DND-41 (cell line): Measurements from ENCODE around the gene ZIC5.

Experiments
- ATAC-seq: fragments of 200-7000 bp; cut with Tn5 transposase; 3 replicates; pipeline ENCODE4 v1.9.1; 2021; ENCODE audit warnings: low read depth; ENCODE audit not compliant: insufficient read depth
- DNase-seq: peaks from one replicate; pipeline ENCODE4 v3.0.0-alpha.2; 2020
- H2AFZ ChIP-seq: 2 replicates; pipeline ENCODE4 v1.6.0; 2012; ENCODE audit warnings: low read depth, low read length
- H3K27ac ChIP-seq: 2 replicates; pipeline ENCODE4 v1.5.1; 2012; ENCODE audit warnings: low read length, inconsistent platforms
- H3K27me3 ChIP-seq: fragments of 200-600 bp; sonication (generic); 2 replicates; pipeline ENCODE4 v1.6.0; 2012; ENCODE audit warnings: low read length, mild to moderate bottlenecking, inconsistent platforms; ENCODE audit not compliant: insufficient read depth, poor library complexity
- H3K36me3 ChIP-seq: 2 replicates; pipeline ENCODE4 v1.5.1; 2012; ENCODE audit warnings: low read length, inconsistent platforms; ENCODE audit not compliant: insufficient read depth
- H3K4me1 ChIP-seq: 2 replicates; pipeline ENCODE4 v1.5.1; 2012; ENCODE audit warnings: mild to moderate bottlenecking, low read length; ENCODE audit not compliant: insufficient read depth
- H3K4me2 ChIP-seq: 2 replicates; pipeline ENCODE4 v1.6.0; 2012; ENCODE audit warnings: mild to moderate bottlenecking, moderate library complexity, low read length, inconsistent platforms; ENCODE audit not compliant: insufficient read depth
- H3K4me3 ChIP-seq, 2 experiments: fragments of 200-600 bp in 1 of 2; shearing (Covaris generic) in 1 of 2; 2 replicates each; pipeline ENCODE4 v1.5.1; 2012 to 2016; ENCODE audit warnings: inconsistent platforms in 2 of 2, low read length in 2 of 2, mild to moderate bottlenecking in 2 of 2, low read depth in 1 of 2, moderate library complexity in 1 of 2
- H3K79me2 ChIP-seq: 2 replicates; pipeline ENCODE4 v1.6.0; 2012; ENCODE audit warnings: low read length, inconsistent platforms; ENCODE audit not compliant: insufficient read depth
- H3K9ac ChIP-seq: 2 replicates; pipeline ENCODE4 v1.6.0; 2012; ENCODE audit warnings: low read depth, mild to moderate bottlenecking, inconsistent platforms, low read length, moderate library complexity
- H3K9me3 ChIP-seq: 2 replicates; pipeline ENCODE4 v1.5.1; 2012; ENCODE audit warnings: low read length, moderate library complexity, mild to moderate bottlenecking, inconsistent platforms; ENCODE audit not compliant: insufficient read depth, severe bottlenecking
- H4K20me1 ChIP-seq: 2 replicates; pipeline ENCODE4 v1.6.0; 2012; ENCODE audit warnings: low read length; ENCODE audit not compliant: insufficient read depth
- EZH2 ChIP-seq: IDR thresholded peaks from 3 replicates; pipeline ENCODE4 v1.6.1; 2012; ENCODE audit warnings: borderline replicate concordance, low read depth, mild to moderate bottlenecking, moderate library complexity, low read length, inconsistent platforms; ENCODE audit not compliant: severe bottlenecking
- TF ChIP-seq, protein P1 (sequence below): IDR thresholded peaks from 2 replicates; pipeline ENCODE4 v1.5.1; 2012; ENCODE audit warnings: borderline replicate concordance, low read length, moderate library complexity, mild to moderate bottlenecking; ENCODE audit not compliant: poor library complexity, severe bottlenecking; ENCODE audit errors: extremely low read depth

The ZIC5 gene

DNA sequence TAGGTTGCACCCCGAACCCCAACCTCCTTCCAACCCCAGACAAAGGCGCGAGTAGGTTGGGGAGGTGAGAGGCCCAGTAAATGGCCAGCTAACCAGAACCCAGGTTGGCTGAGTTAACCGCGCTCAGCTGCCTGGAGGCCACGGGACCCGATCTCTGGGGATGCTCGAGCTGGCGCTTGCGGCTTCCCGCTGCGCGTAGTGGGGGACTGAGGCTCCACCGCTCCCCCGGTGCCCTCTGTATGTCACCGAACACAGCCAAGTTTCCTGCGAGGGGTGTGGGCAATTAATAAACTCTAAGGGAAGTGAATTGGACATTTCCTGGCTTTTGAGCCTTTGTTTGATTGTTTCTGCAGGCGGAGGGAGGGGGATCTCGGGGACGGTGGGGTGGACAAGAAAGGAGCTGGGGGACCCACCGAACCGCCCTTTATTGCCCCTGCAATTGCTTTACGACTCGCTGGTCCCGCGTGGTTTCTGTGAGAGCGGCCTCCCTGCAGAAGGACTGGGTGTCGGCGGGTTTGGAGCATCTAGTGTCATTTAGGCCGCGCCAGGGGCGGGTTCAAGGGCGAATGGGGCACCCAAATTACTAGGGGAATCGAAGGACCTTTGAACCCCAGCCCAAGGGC, 3.5 kb upstream of the ZIC5 start:
- Histone ChIP-seq H3K4me3 (no peak overlapping the region), H3K4me2 (no peak overlapping the region), H3K4me1 (peaks cover 32% of the 10 kb centered on the region), H3K27ac (no peak overlapping the region), H3K9ac (no peak overlapping the region), H4K20me1 (no peaks in the 10 kb centered on the region; the same call in 1 of the 2 replicates), H3K36me3 (no peaks in the 10 kb centered on the region), H2AFZ (no peak overlapping the region), H3K9me3 (no peaks in the 10 kb centered on the region), H3K27me3 (peaks cover 14% of the 10 kb centered on the region), H3K79me2 (no peaks in the 10 kb centered on the region)
- ATAC-seq (no peak), DNase-seq (no peak)
- TF ChIP-seq EZH2: no peak
- TF ChIP-seq, protein P1, sequence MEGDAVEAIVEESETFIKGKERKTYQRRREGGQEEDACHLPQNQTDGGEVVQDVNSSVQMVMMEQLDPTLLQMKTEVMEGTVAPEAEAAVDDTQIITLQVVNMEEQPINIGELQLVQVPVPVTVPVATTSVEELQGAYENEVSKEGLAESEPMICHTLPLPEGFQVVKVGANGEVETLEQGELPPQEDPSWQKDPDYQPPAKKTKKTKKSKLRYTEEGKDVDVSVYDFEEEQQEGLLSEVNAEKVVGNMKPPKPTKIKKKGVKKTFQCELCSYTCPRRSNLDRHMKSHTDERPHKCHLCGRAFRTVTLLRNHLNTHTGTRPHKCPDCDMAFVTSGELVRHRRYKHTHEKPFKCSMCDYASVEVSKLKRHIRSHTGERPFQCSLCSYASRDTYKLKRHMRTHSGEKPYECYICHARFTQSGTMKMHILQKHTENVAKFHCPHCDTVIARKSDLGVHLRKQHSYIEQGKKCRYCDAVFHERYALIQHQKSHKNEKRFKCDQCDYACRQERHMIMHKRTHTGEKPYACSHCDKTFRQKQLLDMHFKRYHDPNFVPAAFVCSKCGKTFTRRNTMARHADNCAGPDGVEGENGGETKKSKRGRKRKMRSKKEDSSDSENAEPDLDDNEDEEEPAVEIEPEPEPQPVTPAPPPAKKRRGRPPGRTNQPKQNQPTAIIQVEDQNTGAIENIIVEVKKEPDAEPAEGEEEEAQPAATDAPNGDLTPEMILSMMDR: no peak

DNA sequence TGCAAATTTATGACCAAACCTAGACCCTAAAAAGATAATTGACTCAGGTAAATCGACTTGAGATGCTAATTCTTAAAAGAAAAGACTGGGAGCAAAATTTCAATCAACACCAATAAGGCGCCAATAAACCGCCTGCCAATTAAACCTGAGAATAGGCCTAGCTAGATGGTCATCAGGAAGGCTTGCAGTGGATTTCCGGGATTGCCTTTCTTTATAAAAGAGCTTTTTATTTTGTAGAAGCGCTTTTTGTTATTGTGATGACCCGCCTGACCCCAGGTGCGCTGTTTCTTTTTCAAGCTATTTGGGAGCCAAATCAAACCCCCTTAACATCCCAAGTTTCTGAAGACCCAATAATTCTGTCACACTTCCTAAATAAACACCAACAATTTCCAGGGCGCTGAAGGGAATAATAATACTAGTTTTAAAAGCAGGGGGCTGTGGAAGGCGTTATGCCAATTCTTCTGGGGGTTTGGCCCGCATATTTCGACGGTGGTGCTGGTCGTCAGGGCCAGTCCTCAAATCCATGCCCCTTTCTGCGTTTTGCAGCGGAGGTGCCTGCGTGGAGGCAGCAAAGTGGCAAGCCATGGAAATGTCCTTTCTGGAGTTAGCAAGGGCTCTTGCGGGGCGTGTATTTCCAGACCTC, 2.9 kb upstream of the ZIC5 start:
- TF ChIP-seq EZH2: no peak
- TF ChIP-seq, protein P1: no peak
- Histone ChIP-seq H3K27me3 (peaks cover 14% of the 10 kb centered on the region), H3K9ac (no peak overlapping the region), H4K20me1 (no peaks in the 10 kb centered on the region; the same call in 1 of the 2 replicates), H3K4me3 (no peak overlapping the region), H3K36me3 (no peaks in the 10 kb centered on the region), H3K9me3 (no peaks in the 10 kb centered on the region), H3K27ac (no peak overlapping the region), H2AFZ (no peak overlapping the region), H3K4me2 (no peak overlapping the region), H3K79me2 (no peaks in the 10 kb centered on the region), H3K4me1 (peaks cover 28% of the 10 kb centered on the region)
- no peak for ATAC-seq
- DNase-seq: no peak

DNA sequence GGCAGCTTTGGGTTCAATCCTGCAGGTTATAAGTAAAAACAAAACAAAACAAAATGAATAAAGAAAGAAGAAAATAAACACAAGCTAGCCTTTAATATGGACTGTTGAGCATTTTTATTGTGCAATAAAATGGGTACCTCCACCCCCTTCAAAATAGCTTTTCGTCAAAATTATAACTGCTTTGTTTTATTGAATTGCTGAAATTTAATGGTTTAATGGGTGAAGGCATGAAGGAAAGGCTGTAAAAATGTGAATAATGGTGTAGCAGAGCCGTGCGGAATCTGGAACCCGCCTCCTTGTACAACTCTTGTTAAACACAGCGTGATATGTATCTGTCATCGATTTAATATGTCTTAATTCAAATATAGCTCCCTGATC, 2.2 kb upstream of the ZIC5 start:
- Histone ChIP-seq H3K4me2 (no peak overlapping the region), H3K9me3 (no peaks in the 10 kb centered on the region), H3K9ac (no peak overlapping the region), H4K20me1 (no peaks in the 10 kb centered on the region; the same call in 1 of the 2 replicates), H3K27me3 (peaks cover 10% of the 10 kb centered on the region), H3K4me1 (peaks cover 28% of the 10 kb centered on the region), H3K36me3 (no peaks in the 10 kb centered on the region), H3K27ac (no peak overlapping the region), H3K79me2 (no peaks in the 10 kb centered on the region), H2AFZ (no peak overlapping the region), H3K4me3 (no peak overlapping the region)
- ATAC-seq (no peak), DNase-seq (no peak)
- TF ChIP-seq EZH2: no peak
- TF ChIP-seq, protein P1: no peak
